Gastroesophageal sphincter (tissue), 3 donors: ENCODE data around the gene FANCC.

Source experiments
- EP300 ChIP-seq: sonication (generic); formaldehyde crosslinking; IDR thresholded peaks from one replicate; pipeline ENCODE4 v1.6.1; 2017; ENCODE audit warnings: antibody characterized with exemption, mild to moderate bottlenecking
- POLR2A ChIP-seq, 2 donors: fragments of 450-650 bp; IDR thresholded peaks; one replicate each; pipeline ENCODE4 v1.6.1; 2017; ENCODE audit warnings: antibody characterized with exemption in 2 of 2, mild to moderate bottlenecking in 2 of 2, moderate library complexity in 1 of 2
- TF ChIP-seq, protein P1 (sequence below), 4 experiments: fragments of 200-600 bp in 2 of 4; fragments of 450-650 bp in 2 of 4; sonication (generic) in 1 of 4; IDR thresholded peaks; one replicate each; pipeline ENCODE4 v1.5.1; 2017 to 2019; ENCODE audit warnings: antibody characterized with exemption in 4 of 4, mild to moderate bottlenecking in 2 of 4, moderate library complexity in 2 of 4

- TF ChIP-seq, protein P1, sequence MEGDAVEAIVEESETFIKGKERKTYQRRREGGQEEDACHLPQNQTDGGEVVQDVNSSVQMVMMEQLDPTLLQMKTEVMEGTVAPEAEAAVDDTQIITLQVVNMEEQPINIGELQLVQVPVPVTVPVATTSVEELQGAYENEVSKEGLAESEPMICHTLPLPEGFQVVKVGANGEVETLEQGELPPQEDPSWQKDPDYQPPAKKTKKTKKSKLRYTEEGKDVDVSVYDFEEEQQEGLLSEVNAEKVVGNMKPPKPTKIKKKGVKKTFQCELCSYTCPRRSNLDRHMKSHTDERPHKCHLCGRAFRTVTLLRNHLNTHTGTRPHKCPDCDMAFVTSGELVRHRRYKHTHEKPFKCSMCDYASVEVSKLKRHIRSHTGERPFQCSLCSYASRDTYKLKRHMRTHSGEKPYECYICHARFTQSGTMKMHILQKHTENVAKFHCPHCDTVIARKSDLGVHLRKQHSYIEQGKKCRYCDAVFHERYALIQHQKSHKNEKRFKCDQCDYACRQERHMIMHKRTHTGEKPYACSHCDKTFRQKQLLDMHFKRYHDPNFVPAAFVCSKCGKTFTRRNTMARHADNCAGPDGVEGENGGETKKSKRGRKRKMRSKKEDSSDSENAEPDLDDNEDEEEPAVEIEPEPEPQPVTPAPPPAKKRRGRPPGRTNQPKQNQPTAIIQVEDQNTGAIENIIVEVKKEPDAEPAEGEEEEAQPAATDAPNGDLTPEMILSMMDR (IDR thresholded peaks at IDR 0.05): no peak
- TF ChIP-seq EP300 (no peak), POLR2A (IDR thresholded peaks at IDR 0.05) (no peak)
Observed at GRCh38 chr9:95305770-95306492, 11.6 kb downstream of the FANCC start.
